ENCODE results near the gene AP3S2.
"Not testable (repeated sequence)": the region's sequence is repeated elsewhere in the genome, so short reads cannot be mapped to it uniquely, and the experiment has no call there.

Gene AP3S2

DNA sequence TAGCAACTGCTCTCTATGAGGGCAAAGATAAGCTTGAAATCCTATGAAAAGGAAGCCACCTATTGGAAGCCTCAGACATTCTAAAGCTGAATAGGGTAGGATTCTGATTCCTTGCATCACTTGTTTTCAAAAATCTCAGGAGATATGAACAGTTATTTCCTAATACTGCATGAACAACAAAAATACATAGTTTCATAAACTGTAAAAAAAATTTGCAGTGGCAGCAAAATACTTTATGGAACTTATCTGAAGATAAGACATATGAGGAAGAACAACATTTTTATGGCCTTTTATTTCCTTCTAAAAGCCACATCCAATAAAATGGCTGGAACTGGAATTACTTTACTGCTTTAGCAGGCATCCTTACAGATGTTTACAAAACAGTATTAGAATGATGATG is 29.9 kb downstream of the AP3S2 start:
- ATAC-seq: no peak

DNA sequence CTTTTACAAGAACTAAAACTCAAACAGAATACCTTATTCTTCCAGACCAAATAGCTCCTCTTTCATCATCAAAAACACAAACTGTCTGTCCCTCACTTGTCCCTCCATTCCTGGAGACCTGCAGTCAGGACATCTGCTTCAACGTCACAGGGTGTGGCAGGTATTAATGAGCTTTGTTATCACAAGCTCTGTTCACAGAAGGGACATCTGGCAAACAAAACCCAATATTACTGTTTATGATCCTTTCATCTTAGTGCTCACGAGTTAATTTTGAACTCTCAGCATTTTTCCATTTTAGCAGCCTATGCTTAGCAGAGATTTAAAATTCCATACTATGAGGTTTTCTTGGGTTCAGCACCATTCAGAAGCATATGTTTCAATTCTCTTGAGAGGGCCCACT is 32.9 kb downstream of the AP3S2 start:
- ATAC-seq: no peak

- ATAC-seq: no peak
Measured at GRCh38 chr15:89860431-89860830, 33.4 kb downstream of the AP3S2 start.

DNA sequence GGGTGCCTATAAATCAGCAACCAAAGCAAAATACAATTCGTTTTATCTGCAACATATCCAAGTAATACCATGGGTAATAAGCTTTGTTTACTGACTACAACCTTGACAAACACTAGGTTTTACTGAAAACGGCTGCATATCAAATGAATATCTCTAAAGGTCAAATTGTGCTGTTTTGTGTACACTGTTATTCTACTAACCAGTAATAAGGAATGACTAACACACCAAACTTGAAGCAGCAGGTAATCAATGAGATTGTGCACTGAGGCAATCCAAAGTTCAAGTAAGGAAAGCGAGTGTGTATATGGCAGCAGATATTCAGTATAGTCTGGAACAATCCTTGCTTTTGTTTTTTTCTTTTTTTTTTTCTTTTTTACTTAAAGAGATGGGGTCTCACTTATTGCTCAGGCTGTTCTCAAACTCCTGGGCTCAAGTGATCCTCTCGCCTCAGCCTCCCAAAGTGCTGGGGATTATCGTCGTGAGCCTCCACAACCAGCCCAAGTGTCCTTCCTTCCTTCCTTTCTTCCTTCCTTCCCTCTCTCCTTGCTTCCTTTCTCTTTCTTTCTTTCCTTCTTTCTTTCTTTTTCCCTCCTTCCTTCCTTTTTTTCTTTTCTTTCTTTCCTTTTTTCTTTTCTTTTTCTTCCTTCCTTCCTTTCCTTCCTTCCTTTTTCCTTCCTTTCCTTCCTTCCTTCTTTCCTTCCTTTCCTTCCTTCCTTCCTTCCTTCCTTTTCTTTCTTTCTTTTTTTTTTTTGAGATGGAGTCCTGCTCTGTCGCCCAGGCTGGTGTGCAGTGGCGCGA is 34.9 kb downstream of the AP3S2 start:
- no peak for ATAC-seq

- ATAC-seq: no peak
Measured at GRCh38 chr15:89857673-89858072, 36.1 kb downstream of the AP3S2 start.

- ATAC-seq: no peak
Measured at GRCh38 chr15:89855948-89856347, 37.8 kb downstream of the AP3S2 start.

DNA sequence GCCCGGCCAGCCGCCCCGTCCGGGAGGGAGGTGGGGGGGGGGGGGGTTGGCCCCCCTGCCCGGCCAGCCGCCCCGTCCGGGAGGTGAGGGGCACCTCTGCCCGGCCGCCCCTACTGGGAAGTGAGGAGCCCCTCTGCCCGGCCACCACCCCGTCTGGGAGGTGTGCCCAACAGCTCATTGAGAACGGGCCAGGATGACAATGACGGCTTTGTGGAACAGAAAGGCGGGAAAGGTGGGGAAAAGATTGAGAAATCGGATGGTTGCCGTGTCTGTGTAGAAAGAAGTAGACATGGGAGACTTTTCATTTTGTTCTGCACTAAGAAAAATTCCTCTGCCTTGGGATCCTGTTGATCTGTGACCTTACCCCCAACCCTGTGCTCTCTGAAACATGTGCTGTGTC is 38.9 kb downstream of the AP3S2 start:
- not testable (repeated sequence) for ATAC-seq

DNA sequence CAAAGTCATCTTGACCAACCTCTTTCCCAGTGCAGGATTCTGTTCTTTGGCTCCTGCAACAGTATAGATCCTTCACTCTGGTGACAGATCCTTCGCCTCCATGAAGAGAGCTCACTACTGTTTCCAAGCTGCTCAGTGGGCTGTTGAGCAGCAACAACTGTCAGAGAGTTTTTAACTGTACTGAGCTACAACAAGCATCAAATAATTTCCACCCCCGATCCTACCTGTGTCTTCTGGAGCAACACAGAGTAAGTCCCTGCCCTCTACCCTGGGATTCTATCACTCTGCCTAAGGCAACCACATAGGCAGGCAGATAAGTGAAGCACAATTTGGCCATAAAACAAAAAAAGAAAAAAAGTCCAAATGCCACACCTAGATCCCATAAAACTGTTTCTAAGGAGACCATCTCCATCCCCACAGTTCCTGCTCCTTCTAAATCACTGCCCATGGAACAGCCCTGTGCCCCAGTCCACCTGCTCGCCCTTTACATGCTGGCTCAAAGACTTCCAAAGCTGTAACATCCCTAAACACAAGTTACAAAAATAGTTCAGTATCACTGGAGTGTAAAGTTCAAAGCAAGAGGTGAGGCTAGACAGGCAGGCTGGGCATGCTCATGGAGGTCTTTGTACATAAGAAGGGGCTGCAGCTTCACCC is 41.3 kb downstream of the AP3S2 start:
- no peak for ATAC-seq

GRCh38 chr15:89851673-89852341 is 42.0 kb downstream of the AP3S2 start:
- ATAC-seq: peak in 1 of 2 donors; percentile 27

DNA sequence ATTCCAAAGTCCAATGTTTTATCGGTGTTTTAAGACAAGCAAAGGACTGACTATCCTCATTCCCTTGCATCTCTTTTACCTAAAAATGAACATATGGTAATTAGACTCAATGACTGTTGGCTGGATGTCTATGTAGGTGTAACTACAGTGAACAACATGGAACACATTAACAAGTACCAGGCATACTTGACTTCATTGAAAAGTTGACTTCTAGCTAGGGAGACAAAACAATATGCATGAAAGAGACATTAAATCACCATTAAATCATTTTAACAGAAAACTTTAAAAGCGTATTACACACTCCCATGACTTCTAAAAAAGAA is 44.9 kb downstream of the AP3S2 start:
- no peak for ATAC-seq

- ATAC-seq: no peak
Measured at GRCh38 chr15:89847101-89847500, 46.7 kb downstream of the AP3S2 start.

DNA sequence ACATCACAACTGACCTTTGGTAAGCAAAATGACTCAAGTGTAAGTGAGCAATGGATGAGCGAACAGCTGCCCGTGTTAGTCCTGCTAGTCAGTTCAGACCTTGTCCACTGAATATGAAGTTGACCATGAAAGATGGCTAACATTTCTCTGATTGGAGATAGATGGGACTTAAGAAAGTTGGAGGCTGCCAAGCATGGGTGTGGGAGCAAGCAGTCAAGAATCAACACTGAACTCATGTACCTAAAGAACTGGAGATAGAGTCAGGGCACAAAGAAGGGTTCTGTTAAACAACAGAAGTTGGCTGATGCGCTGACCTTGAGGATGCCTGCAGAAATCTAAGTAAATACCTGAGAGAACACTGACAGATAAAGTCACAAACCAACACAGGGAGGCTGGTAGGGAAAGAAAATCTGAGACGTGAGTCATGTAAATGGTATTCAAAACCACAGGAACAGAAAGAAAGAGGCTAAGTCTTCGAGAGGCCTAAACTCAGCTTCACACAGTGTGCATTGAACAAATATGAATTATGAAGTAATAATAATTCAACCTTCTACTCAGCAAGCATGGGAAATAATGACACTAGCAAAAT is 48.4 kb downstream of the AP3S2 start:
- ATAC-seq: no peak

DNA sequence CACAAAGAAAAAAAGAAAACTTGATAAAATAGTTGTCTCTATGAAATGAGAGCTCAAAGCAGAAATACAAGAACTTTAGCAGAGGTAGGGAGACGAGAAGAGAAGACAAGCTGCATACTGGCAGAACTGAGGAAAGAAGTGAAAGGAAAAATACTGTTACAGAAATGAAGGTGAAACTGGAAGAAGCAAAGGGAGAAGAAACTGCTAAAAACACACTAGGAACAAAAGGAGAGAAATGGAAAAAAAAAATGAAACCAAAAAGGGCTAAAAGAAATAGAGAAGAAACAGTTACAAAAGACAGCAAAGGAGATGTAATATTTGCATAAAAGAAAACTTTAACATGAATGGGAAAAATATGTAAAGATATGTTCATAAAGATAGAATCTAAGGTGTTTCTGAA is 51.8 kb downstream of the AP3S2 start:
- ATAC-seq: no peak

GRCh38 chr15:89841306-89841705 is 52.5 kb downstream of the AP3S2 start:
- ATAC-seq: no peak

GRCh38 chr15:89839167-89839810 is 54.5 kb downstream of the AP3S2 start:
- ATAC-seq: no peak

- ATAC-seq: no peak
Measured at GRCh38 chr15:89837830-89838178, 56.0 kb downstream of the AP3S2 start.

GRCh38 chr15:89837134-89837829 is 56.5 kb downstream of the AP3S2 start:
- ATAC-seq: no peak

DNA sequence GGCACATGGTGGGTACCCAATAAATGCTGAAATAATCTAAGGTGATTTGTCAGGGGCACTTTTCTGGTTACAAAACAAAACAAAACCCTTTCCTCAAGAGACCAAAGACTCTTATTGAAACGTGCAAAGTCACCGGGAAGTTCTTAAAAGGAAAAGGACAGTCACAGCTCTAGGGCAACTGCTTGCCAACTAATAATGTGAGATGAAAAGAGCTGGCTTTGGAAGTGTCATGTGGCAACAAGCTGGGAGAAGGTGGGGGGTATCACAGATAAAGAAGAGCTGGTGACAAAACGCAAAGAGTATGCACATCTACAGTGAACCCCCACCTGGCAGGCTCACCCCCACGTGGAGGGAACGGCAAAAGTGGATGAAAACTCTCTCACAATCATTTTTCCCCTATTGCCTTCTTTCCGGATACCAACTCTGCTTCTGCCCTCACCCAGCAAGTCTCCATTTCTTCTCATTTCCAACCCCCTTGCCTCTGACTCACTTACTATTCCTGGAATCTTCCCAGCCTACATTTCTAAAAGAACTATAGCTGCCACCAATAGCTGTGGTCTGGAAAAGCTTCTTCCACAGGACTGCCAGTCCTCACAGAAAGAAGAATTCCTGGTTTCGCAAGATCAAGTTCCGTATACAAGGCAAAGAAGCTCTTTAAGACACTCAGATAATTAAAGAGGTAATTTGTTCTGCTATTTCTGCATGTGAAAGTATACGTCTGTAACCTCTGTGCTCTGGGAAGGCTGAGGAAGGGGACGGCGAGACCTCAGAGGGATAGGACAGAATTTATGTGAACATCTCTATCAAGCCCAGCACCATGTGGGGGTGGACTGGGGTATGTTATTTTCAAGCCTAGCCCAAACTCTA is 57.3 kb downstream of the AP3S2 start:
- no peak for ATAC-seq

DNA sequence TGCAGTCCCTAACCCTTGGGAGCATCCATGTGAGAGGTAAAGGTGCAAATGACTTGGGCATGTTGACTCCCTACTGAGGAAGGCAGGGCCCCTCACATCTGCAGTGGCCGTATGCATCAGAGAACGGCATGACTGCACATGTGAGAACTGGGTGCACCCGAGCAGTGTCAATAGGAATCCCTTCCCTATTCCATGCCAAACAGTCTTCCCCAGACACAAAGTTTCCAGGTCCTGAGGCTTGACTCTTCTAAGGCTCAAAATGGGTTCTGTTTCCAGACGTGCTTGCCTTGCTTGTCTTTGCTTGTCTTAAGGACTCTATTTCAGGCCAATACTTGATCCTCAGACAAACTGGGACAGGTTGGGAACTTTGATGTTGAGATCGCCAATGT is 58.6 kb downstream of the AP3S2 start:
- no peak for ATAC-seq

GRCh38 chr15:89834465-89835175 is 59.2 kb downstream of the AP3S2 start:
- ATAC-seq: not testable (repeated sequence)

DNA sequence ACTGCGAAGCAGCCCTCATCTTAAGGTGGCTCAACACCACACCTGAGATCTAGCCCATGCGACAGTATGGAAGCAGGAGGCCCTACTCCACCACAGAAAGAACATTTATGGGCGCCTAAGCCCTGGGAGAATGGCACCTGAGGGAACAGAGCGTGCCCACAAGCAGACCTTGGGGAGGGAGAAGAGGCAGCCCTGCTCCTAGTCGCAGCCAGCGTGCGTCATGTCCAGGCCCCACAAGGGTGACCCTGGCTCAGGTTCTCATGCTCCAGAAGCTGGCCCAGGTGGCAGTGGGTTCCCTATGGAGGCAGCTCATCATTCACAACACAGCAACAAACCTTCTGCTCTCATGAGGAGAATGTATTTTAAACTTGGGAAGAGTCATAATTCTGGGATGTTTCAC is 59.8 kb downstream of the AP3S2 start:
- no peak for ATAC-seq
